Tibial artery (tissue), 4 donors: ENCODE measurements around the gene STK24.

Source experiments
- DNase-seq, 2 donors: peaks; one replicate each; pipeline ENCODE4 v3.0.0-alpha.2; 2019
- H3K27ac ChIP-seq, 2 donors: fragments of 200-600 bp; sonication (generic) in 1 of 2; 1 replicate in 1 of 2; 2 replicates in 1 of 2; pipeline ENCODE4 v1.5.1; 2018 to 2019; ENCODE audit warnings: mild to moderate bottlenecking in 1 of 2
- H3K27me3 ChIP-seq, 2 donors: fragments of 200-600 bp; sonication (generic) in 1 of 2; one replicate each; pipeline versions ENCODE4 v1.5.1 to v1.6.0; 2016 to 2019
- H3K36me3 ChIP-seq, 3 donors: fragments of 200-600 bp; sonication (generic) in 2 of 3; one replicate each; pipeline ENCODE4 v1.5.1; 2016 to 2019; ENCODE audit warnings: mild to moderate bottlenecking in 2 of 3
- H3K4me1 ChIP-seq, 4 donors: fragments of 200-600 bp; sonication (generic) in 2 of 4; 1 replicate in 3 of 4; 2 replicates in 1 of 4; pipeline ENCODE4 v1.5.1; 2016 to 2019
- H3K4me3 ChIP-seq, 2 donors: fragments of 200-600 bp; sonication (generic) in 1 of 2; 1 replicate in 1 of 2; 2 replicates in 1 of 2; pipeline ENCODE4 v1.5.1; 2018 to 2019; ENCODE audit warnings: mild to moderate bottlenecking in 2 of 2
- H3K9me3 ChIP-seq, 3 donors: fragments of 200-600 bp; sonication (generic) in 1 of 3; one replicate each; pipeline ENCODE4 v1.5.1; 2016 to 2019
- CTCF ChIP-seq, 2 experiments: fragments of 200-600 bp in 1 of 2; fragments of 450-650 bp in 1 of 2; IDR thresholded peaks; one replicate each; pipeline ENCODE4 v1.5.1; 2017 to 2019; ENCODE audit warnings: antibody characterized with exemption in 2 of 2, mild to moderate bottlenecking in 1 of 2, moderate library complexity in 1 of 2
- intact Hi-C: fragments of 100-400 bp; cut with DNase I; formaldehyde crosslinking; loops from one replicate; pipeline ENCODE4 v1.15.0; 2023; ENCODE audit warnings: low total_unique reads

The STK24 gene

GRCh38 chr13:98585946-98586345, 9.0 kb upstream of the STK24 start:
- no peaks in the 10 kb centered on the region for H3K36me3 ChIP-seq
- no peak for TF ChIP-seq CTCF (IDR thresholded peaks at IDR 0.05)
- peak overlapping the region in 1 of 2 donors; percentile 70 for H3K27ac ChIP-seq
- no peak overlapping the region for H3K4me3 ChIP-seq
- intact Hi-C loops: loop anchor here (10.0 kb wide), 2 partner anchors 69 to 141 kb away; no protein-coding TSS in a partner anchor
- H3K9me3 ChIP-seq: no peaks in the 10 kb centered on the region
- peaks cover 0 to 31% (median 19%) of the 10 kb centered on the region in 4 donors for H3K4me1 ChIP-seq
- no peak for DNase-seq
- no peaks in the 10 kb centered on the region for H3K27me3 ChIP-seq

GRCh38 chr13:98585398-98585754, 8.5 kb upstream of the STK24 start:
- Histone ChIP-seq H3K4me1 (peaks cover 0 to 31% (median 19%) of the 10 kb centered on the region in 4 donors), H3K27ac (peak overlapping the region; percentile 59 to 70), H3K4me3 (no peak overlapping the region), H3K27me3 (no peaks in the 10 kb centered on the region), H3K36me3 (no peaks in the 10 kb centered on the region), H3K9me3 (no peaks in the 10 kb centered on the region)
- no peak for TF ChIP-seq CTCF (IDR thresholded peaks at IDR 0.05)
- no peak for DNase-seq
- intact Hi-C loops: loop anchor here (10.0 kb wide), 2 partner anchors 69 to 141 kb away; no protein-coding TSS in a partner anchor

- no peak overlapping the region for H3K4me3 ChIP-seq
- H3K27ac ChIP-seq: peak overlapping the region; percentile 59 to 70
- intact Hi-C loops: loop anchor here (10.0 kb wide), 2 partner anchors 70 to 140 kb away; no protein-coding TSS in a partner anchor
- no peaks in the 10 kb centered on the region for H3K27me3 ChIP-seq
- H3K36me3 ChIP-seq: no peaks in the 10 kb centered on the region
- no peaks in the 10 kb centered on the region for H3K9me3 ChIP-seq
- no peak for DNase-seq
- peaks cover 0 to 31% (median 19%) of the 10 kb centered on the region in 4 donors for H3K4me1 ChIP-seq
- TF ChIP-seq CTCF (IDR thresholded peaks at IDR 0.05): no peak
Observed at GRCh38 chr13:98584668-98585397, 7.9 kb upstream of the STK24 start.

GRCh38 chr13:98582947-98583346, 6.0 kb upstream of the STK24 start:
- intact Hi-C loops: loop anchor here (10.0 kb wide), 2 partner anchors 72 to 138 kb away; no protein-coding TSS in a partner anchor
- H3K27me3 ChIP-seq: no peaks in the 10 kb centered on the region
- H3K36me3 ChIP-seq: no peaks in the 10 kb centered on the region
- H3K27ac ChIP-seq: peak overlapping the region in 1 of 2 donors; percentile 35
- no peaks in the 10 kb centered on the region for H3K9me3 ChIP-seq
- TF ChIP-seq CTCF (IDR thresholded peaks at IDR 0.05): no peak
- no peak overlapping the region for H3K4me3 ChIP-seq
- DNase-seq: no peak
- peaks cover 0 to 38% (median 19%) of the 10 kb centered on the region in 4 donors for H3K4me1 ChIP-seq

GRCh38 chr13:98581971-98582702, 5.2 kb upstream of the STK24 start:
- Histone ChIP-seq H3K36me3 (no peaks in the 10 kb centered on the region), H3K27ac (peak overlapping the region in 1 of 2 donors; percentile 38), H3K9me3 (no peaks in the 10 kb centered on the region), H3K4me3 (no peak overlapping the region), H3K4me1 (peaks cover 0 to 41% (median 19%) of the 10 kb centered on the region in 4 donors), H3K27me3 (no peaks in the 10 kb centered on the region)
- intact Hi-C loops: loop anchor here (10.0 kb wide), 2 partner anchors 73 to 137 kb away; no protein-coding TSS in a partner anchor
- no peak for DNase-seq
- TF ChIP-seq CTCF (IDR thresholded peaks at IDR 0.05): no peak
